Stimulated activated CD8-positive, alpha-beta memory T cell treated with anti-CD3 and anti-CD28 coated beads, Interleukin-15, amount 100 ng/mL, for 4 hours (primary cell): ENCODE results near the gene ANKRD2.
"Not testable (repeated sequence)": the region's sequence is repeated elsewhere in the genome, so short reads cannot be mapped to it uniquely, and the experiment has no call there.

ENCODE experiments used
- DNase-seq, 2 donors: peaks; one replicate each; pipeline ENCODE4 v3.0.0-alpha.2; 2020; ENCODE audit warnings: low read depth in 2 of 2

Gene ANKRD2, protein sequence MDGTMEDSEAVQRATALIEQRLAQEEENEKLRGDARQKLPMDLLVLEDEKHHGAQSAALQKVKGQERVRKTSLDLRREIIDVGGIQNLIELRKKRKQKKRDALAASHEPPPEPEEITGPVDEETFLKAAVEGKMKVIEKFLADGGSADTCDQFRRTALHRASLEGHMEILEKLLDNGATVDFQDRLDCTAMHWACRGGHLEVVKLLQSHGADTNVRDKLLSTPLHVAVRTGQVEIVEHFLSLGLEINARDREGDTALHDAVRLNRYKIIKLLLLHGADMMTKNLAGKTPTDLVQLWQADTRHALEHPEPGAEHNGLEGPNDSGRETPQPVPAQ

GRCh38 chr10:97572214-97572989 lies at the start of gene ANKRD2:
Gene ANKRD2 (plus strand): TSS chr10:97572779. CDS start chr10:97572789, 10 bp downstream.
- no peak for DNase-seq

DNA sequence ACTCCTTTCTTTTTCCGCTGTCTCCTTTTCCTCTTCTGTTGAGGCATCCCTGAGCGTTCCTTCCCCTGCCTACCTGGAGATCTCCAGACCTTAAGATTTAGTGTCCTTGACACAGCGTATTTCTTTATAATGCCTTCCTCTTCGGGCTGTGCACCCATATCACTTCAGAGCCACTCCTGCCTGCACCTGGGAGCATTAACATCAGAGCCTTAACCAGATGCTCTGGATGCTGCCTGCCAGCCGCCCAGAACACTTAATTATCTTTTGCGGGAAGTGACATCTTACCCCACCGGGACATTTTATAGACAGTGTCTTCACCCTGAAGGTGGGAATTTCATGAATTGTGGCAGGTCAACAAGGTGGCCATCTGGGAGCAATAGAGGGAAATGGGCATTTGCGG lies 49.6 kb upstream of the ANKRD2 start:
- DNase-seq = no peak

DNA sequence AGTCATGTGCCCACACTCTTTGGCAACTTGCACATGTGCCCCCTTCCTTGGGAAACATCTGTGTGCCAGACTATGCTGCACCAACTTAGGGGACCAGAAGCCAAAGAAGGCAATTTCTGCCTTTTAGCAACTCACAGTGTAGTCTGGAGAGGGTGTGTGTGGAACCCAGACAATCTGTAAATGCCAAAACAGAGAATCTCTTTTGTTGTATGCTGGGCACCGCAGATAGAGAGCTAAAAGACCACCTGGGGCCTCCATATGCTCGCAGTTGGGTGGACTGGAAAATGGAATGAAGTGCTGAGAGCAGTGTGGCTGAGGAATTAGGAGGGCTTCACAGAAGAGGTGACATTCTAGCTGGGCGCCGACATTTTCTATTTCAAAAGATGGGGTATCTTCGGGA lies 47.5 kb upstream of the ANKRD2 start:
- DNase-seq = no peak

DNA sequence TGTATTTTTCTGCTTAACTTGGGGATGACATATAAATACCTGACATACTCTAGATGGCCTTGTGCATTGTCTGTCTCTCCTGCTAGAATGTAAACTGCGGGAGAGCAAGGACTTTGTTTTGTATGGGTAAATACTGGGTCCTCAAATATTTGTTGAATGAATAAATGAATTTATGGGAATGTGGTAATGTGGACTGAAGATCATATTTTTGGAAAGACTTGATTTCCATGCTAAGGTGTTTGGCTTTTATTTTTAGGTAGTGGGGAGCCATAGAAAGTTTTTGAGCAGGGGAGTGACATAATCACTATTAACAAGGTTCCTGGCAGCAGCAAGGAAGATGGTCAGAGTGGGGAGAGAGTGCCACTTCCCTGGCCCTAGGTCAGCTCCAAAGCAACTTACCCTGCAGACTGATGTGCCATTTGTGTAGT lies 46.9 kb upstream of the ANKRD2 start:
- no peak for DNase-seq

DNA sequence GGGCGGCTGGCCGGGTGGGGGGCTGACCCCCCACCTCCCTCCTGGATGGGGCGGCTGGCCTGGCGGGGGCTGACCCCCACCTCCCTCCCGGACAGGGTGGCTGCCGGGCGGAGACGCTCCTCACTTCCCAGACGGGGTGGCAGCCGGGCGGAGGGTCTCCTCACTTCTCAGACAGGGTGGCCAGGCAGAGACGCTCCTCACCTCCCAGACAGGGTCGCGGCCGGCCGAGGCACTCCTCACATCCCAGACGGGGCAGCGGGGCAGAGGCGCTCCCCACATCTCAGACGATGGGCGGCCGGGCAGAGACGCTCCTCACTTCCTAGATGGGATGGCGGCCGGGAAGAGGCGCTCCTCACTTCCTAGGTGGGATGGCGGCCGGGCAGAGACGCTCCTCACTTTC lies 43.7 kb upstream of the ANKRD2 start:
- not testable (repeated sequence) for DNase-seq

GRCh38 chr10:97529685-97530465 lies 42.7 kb upstream of the ANKRD2 start:
- DNase-seq = no peak

- DNase-seq = no peak
These were observed 41.1 kb upstream of the ANKRD2 start for GRCh38 chr10:97531401-97531986.

GRCh38 chr10:97532935-97533671 lies 39.5 kb upstream of the ANKRD2 start:
- no peak for DNase-seq

DNA sequence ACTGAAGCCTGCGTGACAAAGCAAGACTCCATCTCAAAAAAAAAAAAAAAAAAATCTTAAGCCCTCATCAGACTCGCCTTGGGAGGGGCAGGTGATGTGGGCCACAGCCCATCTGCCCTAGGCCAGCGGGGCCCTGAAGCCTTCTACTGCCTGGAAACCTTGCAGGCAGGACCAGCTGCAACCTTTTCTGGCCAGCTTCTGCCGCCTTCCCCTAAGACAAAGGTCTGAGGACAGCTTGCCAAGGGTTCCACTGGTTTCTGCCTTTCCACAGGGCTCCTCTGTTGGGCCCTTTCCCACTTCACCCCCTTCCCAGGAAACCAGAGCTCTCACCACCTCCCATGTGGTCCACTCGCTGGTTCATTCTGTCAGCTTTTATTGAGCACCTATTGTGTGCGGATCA lies 38.7 kb upstream of the ANKRD2 start:
- DNase-seq = no peak

- no peak for DNase-seq
These were observed 37.7 kb upstream of the ANKRD2 start for GRCh38 chr10:97534746-97535367.

DNA sequence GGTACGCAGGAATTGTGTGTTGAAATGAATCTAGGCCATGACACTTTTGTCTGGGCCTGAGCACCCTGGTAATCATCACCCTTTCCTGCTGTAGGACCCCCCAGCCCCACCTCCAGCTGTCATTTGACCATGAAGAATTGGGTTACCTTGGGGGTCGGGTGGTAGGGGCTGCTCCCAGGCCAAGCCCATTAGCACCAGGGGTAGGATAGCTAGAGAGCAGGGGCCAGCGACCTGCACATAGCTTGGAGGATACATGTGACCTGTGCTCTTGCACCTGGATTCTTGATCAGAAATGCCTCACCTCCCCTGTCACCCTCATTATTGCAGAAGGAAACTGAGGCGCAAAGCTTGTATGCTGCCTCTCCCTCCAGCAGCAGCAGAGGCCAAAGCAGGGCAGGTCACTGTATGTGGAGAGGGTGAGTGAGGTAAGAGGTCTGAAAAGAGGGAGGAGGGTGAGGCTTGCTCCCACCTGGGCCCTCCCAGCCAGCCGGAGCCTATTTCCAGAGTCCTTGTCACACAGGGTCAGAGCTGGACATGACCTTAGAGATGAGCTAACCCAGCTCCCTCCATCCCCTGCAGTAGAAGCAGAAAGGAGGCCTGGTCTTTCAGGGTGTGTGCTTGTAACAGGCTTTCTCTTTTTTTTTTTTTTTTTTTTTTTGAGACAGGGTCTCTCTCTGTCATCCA lies 35.3 kb upstream of the ANKRD2 start:
- no peak for DNase-seq

- no peak for DNase-seq
These were observed 34.2 kb upstream of the ANKRD2 start for GRCh38 chr10:97538411-97538810.

DNA sequence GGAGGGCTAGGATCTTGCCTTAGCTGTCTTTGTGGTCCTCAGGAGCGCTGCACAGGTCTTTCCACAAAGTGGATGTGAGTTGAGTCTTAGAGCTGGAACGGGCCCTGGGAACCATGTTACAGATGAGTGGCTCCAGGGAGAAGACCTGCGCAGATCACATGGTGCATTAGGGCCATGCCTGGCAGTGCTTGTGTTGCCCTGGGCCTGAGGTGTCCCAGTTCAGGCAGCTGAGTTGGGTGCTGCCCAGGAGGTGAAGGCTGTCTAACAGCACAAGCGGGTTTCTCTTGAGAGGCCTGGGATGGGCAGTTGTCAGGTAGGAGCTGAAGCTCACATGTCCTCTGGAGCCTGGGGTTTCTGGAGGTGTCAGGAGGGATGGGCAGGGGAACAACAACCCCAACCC lies 33.7 kb upstream of the ANKRD2 start:
- no peak for DNase-seq

DNA sequence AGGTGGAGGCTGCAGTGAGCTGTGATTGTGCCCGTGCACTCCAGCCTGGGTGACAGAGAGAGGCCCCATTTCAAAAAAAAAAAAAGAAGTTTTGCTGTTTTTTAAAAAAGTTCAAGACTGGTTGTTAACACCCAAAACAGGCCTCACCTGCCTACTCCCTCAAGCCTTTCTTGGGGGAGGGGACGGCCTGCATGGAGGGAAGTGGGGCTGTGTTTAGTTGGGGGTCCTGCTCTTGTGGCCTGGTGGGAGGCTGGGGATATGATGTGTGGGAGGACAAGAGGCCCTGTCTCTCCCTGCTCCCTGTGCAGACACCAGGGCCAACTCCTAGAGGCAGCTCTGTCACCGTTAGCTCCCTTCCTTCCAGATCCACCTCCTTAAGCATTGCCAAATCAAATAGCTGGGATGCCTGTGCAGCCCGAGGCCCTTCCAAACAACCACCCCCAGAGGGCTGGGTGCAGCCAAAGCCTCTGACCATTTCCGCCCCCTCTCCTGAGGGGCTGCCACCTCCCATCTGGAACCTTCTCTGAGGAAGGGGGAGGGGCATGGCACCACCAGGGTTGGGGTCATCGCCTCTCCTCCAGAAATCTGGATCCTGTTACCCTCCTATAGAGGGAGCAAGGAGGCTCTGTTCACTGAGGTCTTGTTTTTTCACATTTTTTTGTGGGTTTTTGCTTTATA lies 32.9 kb upstream of the ANKRD2 start:
- no peak for DNase-seq

DNA sequence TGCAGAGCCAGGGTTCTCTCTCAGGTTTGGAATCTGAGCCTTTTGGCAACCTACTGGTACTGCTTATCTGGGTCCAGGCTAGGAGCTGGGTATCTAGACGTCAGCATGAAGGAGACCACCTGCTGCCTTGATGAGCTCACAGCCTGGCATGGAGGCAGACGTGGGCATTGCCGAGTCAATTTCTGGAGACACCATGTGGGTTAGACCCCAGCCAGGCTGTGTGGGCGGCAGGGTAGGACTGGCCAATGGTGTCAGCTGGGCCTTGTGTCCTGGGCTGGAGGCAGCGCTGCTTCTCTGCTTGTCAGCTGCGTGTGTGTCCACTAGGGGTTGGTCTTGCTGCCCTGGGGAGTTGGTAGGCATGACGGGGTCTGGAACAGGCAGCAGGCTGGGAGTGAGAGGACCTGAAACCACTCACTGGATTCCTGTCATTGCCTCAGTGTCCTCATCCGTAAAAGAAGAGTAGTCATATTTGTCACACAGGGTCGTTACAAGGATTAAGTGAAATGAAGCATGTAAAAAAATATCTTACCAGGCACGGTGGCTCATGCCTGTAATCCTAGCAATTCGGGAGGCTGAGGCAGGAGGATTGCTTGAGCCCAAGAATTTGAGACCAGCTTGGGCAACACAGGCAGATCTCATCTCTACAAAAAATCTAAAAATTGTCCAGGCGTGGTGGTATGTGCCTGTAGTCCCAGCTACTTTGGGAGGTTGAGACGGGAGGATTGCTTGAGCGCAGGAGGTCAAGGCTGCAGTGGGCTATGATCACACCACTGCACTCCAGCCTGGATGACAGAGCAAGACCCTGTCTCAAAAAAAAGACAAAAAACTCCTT lies 31.7 kb upstream of the ANKRD2 start:
- DNase-seq = no peak

- peak in 1 of 2 donors; percentile 23 for DNase-seq
These were observed 30.2 kb upstream of the ANKRD2 start for GRCh38 chr10:97542169-97543024.

- DNase-seq = peak in 1 of 2 donors; percentile 23
These were observed 29.5 kb upstream of the ANKRD2 start for GRCh38 chr10:97543025-97543546.
